GM23338 (cell line): ENCODE measurements around the gene KLK5. TPM values are rescaled to one million over a fixed set of nuclear protein-coding genes. Genes with fewer than 3 reads are reported as not detected.

Experiments
- ATAC-seq: fragments of 200-7000 bp; cut with Tn5 transposase; 3 replicates; pipeline ENCODE4 v1.9.1; 2020
- DNase-seq: peaks from one replicate; pipeline ENCODE4 v3.0.0-alpha.2; 2015; ENCODE audit warnings: low spot score
- H2AFZ ChIP-seq: fragments of 200-600 bp; sonication (generic); 2 replicates; pipeline ENCODE4 v1.8.0; 2016; ENCODE audit warnings: antibody characterized with exemption, mild to moderate bottlenecking, moderate library complexity
- H3F3A ChIP-seq: fragments of 200-600 bp; sonication (generic); replicated peaks from 2 replicates; pipeline ENCODE4 v1.8.0; 2017; ENCODE audit warnings: antibody characterized with exemption, mixed run types, low read depth
- H3K27ac ChIP-seq: fragments of 200-600 bp; sonication (generic); 2 replicates; pipeline ENCODE4 v1.6.1; 2016; ENCODE audit warnings: low read depth
- H3K27me3 ChIP-seq: fragments of 200-600 bp; sonication (generic); 2 replicates; pipeline ENCODE4 v1.8.0; 2016; ENCODE audit warnings: mild to moderate bottlenecking, mixed run types, moderate library complexity; ENCODE audit not compliant: insufficient read depth
- H3K36me3 ChIP-seq: fragments of 200-600 bp; sonication (generic); 2 replicates; pipeline ENCODE4 v1.8.0; 2016; ENCODE audit warnings: mild to moderate bottlenecking; ENCODE audit not compliant: insufficient read depth
- H3K4me1 ChIP-seq: fragments of 200-600 bp; sonication (generic); 2 replicates; pipeline ENCODE4 v1.8.0; 2016; ENCODE audit warnings: mild to moderate bottlenecking, moderate library complexity; ENCODE audit not compliant: insufficient read depth
- H3K4me2 ChIP-seq: fragments of 200-600 bp; sonication (generic); 2 replicates; pipeline ENCODE4 v1.7.1; 2017; ENCODE audit warnings: mixed run types
- H3K4me3 ChIP-seq: fragments of 200-600 bp; sonication (generic); 2 replicates; pipeline ENCODE4 v1.6.1; 2016; ENCODE audit warnings: mixed run types
- H3K79me2 ChIP-seq: fragments of 200-600 bp; sonication (generic); replicated peaks from 2 replicates; pipeline ENCODE4 v1.8.0; 2017; ENCODE audit warnings: mild to moderate bottlenecking; ENCODE audit not compliant: insufficient read depth
- H3K9me2 ChIP-seq: fragments of 200-600 bp; sonication (generic); 2 replicates; pipeline ENCODE4 v1.8.0; 2017; ENCODE audit not compliant: insufficient read depth
- H4K20me1 ChIP-seq: fragments of 200-600 bp; sonication (generic); replicated peaks from 2 replicates; pipeline ENCODE4 v1.8.0; 2017; ENCODE audit warnings: mild to moderate bottlenecking; ENCODE audit not compliant: insufficient read depth
- H3K27ac Mint-ChIP-seq: 2 replicates; pipeline ENCODE4 v1.8.0; 2020; ENCODE audit warnings: inconsistent platforms, mild to moderate bottlenecking, moderate library complexity, mixed read lengths
- H3K27me3 Mint-ChIP-seq: 3 replicates; pipeline ENCODE4 v1.8.0; 2022; ENCODE audit warnings: low read depth, mild to moderate bottlenecking, moderate library complexity, mixed read lengths, inconsistent platforms; ENCODE audit not compliant: insufficient read depth, poor library complexity
- H3K36me3 Mint-ChIP-seq: 3 replicates; pipeline ENCODE4 v1.8.0; 2021; ENCODE audit warnings: low read depth, mild to moderate bottlenecking, inconsistent platforms, moderate library complexity, mixed read lengths
- H3K4me1 Mint-ChIP-seq: 3 replicates; pipeline ENCODE4 v1.8.0; 2020; ENCODE audit warnings: mild to moderate bottlenecking, inconsistent platforms, mixed read lengths
- H3K4me3 Mint-ChIP-seq: 3 replicates; pipeline ENCODE4 v1.8.0; 2021; ENCODE audit warnings: moderate library complexity, mild to moderate bottlenecking, inconsistent platforms, mixed read lengths
- H3K9me3 Mint-ChIP-seq: 3 replicates; pipeline ENCODE4 v1.8.0; 2020; ENCODE audit warnings: moderate library complexity, mild to moderate bottlenecking, inconsistent platforms, mixed read lengths
- CREB1 ChIP-seq: fragments of 250-450 bp; sonication (Bioruptor Pico); IDR thresholded peaks from 2 replicates; pipeline ENCODE4 v1.5.0; 2020; ENCODE audit warnings: low read depth, mild to moderate bottlenecking, moderate library complexity
- CTCF ChIP-seq, 2 experiments: fragments of 200-600 bp in 1 of 2; sonication (generic) in 1 of 2; conservative IDR thresholded peaks; 2 replicates each; pipeline versions ENCODE4 v1.5.1 to v1.6.1; 2016 to 2017; ENCODE audit warnings: antibody characterized with exemption in 2 of 2, low read depth in 2 of 2, mild to moderate bottlenecking in 2 of 2, moderate library complexity in 1 of 2
- ETS1 ChIP-seq: IDR thresholded peaks from 2 replicates; pipeline ENCODE4 v1.6.1; 2016; ENCODE audit warnings: antibody characterized with exemption
- EZH2 ChIP-seq: fragments of 200-600 bp; sonication (generic); IDR thresholded peaks from one replicate; pipeline ENCODE4 v1.8.0; 2017; ENCODE audit warnings: antibody characterized with exemption, mild to moderate bottlenecking, low read depth; ENCODE audit not compliant: unreplicated experiment
- EZH2phosphoT487 ChIP-seq: fragments of 200-600 bp; sonication (generic); IDR thresholded peaks from one replicate; pipeline ENCODE4 v1.8.1; 2018; ENCODE audit warnings: antibody characterized with exemption; ENCODE audit not compliant: unreplicated experiment
- JUNB ChIP-seq: IDR thresholded peaks from one replicate; pipeline ENCODE4 v1.6.1; 2016; ENCODE audit warnings: antibody characterized with exemption; ENCODE audit not compliant: unreplicated experiment
- NANOG ChIP-seq: IDR thresholded peaks from 2 replicates; pipeline ENCODE4 v1.6.1; 2016; ENCODE audit warnings: antibody characterized with exemption, borderline replicate concordance
- POLR2AphosphoS5 ChIP-seq: IDR thresholded peaks from 2 replicates; pipeline ENCODE4 v1.6.1; 2016; ENCODE audit warnings: antibody characterized with exemption, low read depth
- REST ChIP-seq: IDR thresholded peaks from one replicate; pipeline ENCODE4 v1.6.1; 2018; ENCODE audit warnings: antibody characterized with exemption; ENCODE audit not compliant: unreplicated experiment
- STAT1 ChIP-seq: IDR thresholded peaks from one replicate; pipeline ENCODE4 v1.6.1; 2016; ENCODE audit warnings: antibody characterized with exemption; ENCODE audit not compliant: unreplicated experiment
- ZNF114 ChIP-seq: fragments of 250-450 bp; sonication (Bioruptor Pico); IDR thresholded peaks from 2 replicates; pipeline ENCODE4 v1.5.0; 2020; ENCODE audit warnings: mild to moderate bottlenecking, moderate library complexity
- ZNF331 ChIP-seq: fragments of 250-450 bp; sonication (Bioruptor Pico); IDR thresholded peaks from 2 replicates; pipeline ENCODE4 v1.5.0; 2020; ENCODE audit warnings: low read depth, mild to moderate bottlenecking, moderate library complexity
- polyA plus RNA-seq: library from polyadenylated mRNA; unstranded; fragments of >200 nt; fragmentation: Nextera tagmentation; extraction: Ambion mirVana; gene quantifications from 2 replicates; pipeline ENCODE4 v1.2.1, GENCODE V29; 2016
- total RNA-seq: library from RNA; depleted of rRNA; stranded (reverse); fragments of >200 nt; shearing (Covaris generic); gene quantifications from 2 replicates; pipeline ENCODE4 v1.2.3, GENCODE V29; 2014

KLK5 gene
- total and polyA plus RNA-seq, 2 experiments from 2014 or later = 0.66 TPM; not detected in 1

- no peak for TF ChIP-seq REST
- TF ChIP-seq ZNF114 (CRISPR knock-in tag) = no peak
Observed at GRCh38 chr19:51001515-51001914, 48.7 kb upstream of the KLK5 start, which contains the start of gene KLK8 (continued).

GRCh38 chr19:51000981-51001380 is 48.1 kb upstream of the KLK5 start:
- H2AFZ ChIP-seq = peak overlapping the region; percentile 93
- H3K27me3 ChIP-seq = no peaks in the 10 kb centered on the region
- no peak overlapping the region; the same call in 1 of the 2 replicates for H3K27ac Mint-ChIP-seq
- no peaks in the 10 kb centered on the region; the same call in 1 of the 3 replicates for H3K9me3 Mint-ChIP-seq
- peaks cover 28% of the 10 kb centered on the region for H3K27me3 Mint-ChIP-seq
- DNase-seq (peak; percentile 84), ATAC-seq (peak; percentile 61)
- peak overlapping the region; percentile 41 for H3K4me3 ChIP-seq
- peak overlapping the region; percentile 17; the same call in 1 of the 3 replicates for H3K4me3 Mint-ChIP-seq
- H3K36me3 Mint-ChIP-seq = no peaks in the 10 kb centered on the region
- no peaks in the 10 kb centered on the region for H3K9me2 ChIP-seq
- no peaks in the 10 kb centered on the region for H4K20me1 ChIP-seq
- no peaks in the 10 kb centered on the region for H3K79me2 ChIP-seq
- peaks cover 19% of the 10 kb centered on the region for H3K4me1 Mint-ChIP-seq
- H3F3A ChIP-seq = no peaks in the 10 kb centered on the region
- peaks cover 17% of the 10 kb centered on the region for H3K4me1 ChIP-seq
- H3K36me3 ChIP-seq = no peaks in the 10 kb centered on the region
- no peak overlapping the region for H3K27ac ChIP-seq
- H3K4me2 ChIP-seq = peak overlapping the region; percentile 72
- peak; percentile 57 for TF ChIP-seq POLR2AphosphoS5
- TF ChIP-seq EZH2phosphoT487 = no peak
- peak in 1 of 2 experiments; percentile 40; a peak in 2 of 4 replicates for TF ChIP-seq CTCF (conservative IDR thresholded peaks at IDR 0.05; ENCODE audit: low read depth in 2 of 2)
- TF ChIP-seq ZNF114 (CRISPR knock-in tag) = no peak
- TF ChIP-seq EZH2 = no peak
- no peak for TF ChIP-seq ETS1
- no peak for TF ChIP-seq REST
- TF ChIP-seq STAT1 = no peak
- no peak for TF ChIP-seq NANOG
- TF ChIP-seq CREB1 (CRISPR knock-in tag) = no peak
- TF ChIP-seq ZNF331 (CRISPR knock-in tag) = no peak
- TF ChIP-seq JUNB = no peak
